HUES64 (cell line): ENCODE data around the gene RFWD3.
"Not testable (repeated sequence)": the region's sequence is repeated elsewhere in the genome, so short reads cannot be mapped to it uniquely, and the experiment has no call there.

Source experiments
- H3K27ac ChIP-seq: 2 replicates; pipeline ENCODE4 v1.7.0; 2013; ENCODE audit warnings: low read depth, low read length, inconsistent platforms
- H3K27me3 ChIP-seq: 2 replicates; pipeline ENCODE4 v1.6.1; 2013; ENCODE audit warnings: mild to moderate bottlenecking, low read length; ENCODE audit not compliant: insufficient read depth
- H3K36me3 ChIP-seq: 2 replicates; pipeline ENCODE4 v1.6.1; 2013; ENCODE audit warnings: mild to moderate bottlenecking, low read length; ENCODE audit not compliant: insufficient read depth
- H3K4me1 ChIP-seq: 2 replicates; pipeline ENCODE4 v1.6.1; 2013; ENCODE audit warnings: mild to moderate bottlenecking, low read length, moderate library complexity; ENCODE audit not compliant: insufficient read depth
- H3K4me3 ChIP-seq: 2 replicates; pipeline ENCODE4 v1.5.1; 2013; ENCODE audit warnings: mild to moderate bottlenecking, low read length, moderate library complexity
- H3K9ac ChIP-seq: 2 replicates; pipeline ENCODE4 v1.6.1; 2013; ENCODE audit warnings: mild to moderate bottlenecking, low read depth, low read length
- H3K9me3 ChIP-seq: 2 replicates; pipeline ENCODE4 v1.6.1; 2013; ENCODE audit warnings: low read depth, low read length; ENCODE audit not compliant: insufficient read depth
- WGBS: fragments of 150-250, 120-280 bp; methylation state at CpG from one replicate; pipeline ENCODE4 v1.1.7; 2013; ENCODE audit warnings: missing lambda C conversion rate; 5-methylcytosine and 5-hydroxymethylcytosine counted together

RFWD3 gene

GRCh38 chr16:74660383-74660782 is 6.3 kb downstream of the RFWD3 start:
- H3K4me1 ChIP-seq, result no peaks in the 10 kb centered on the region
- H3K9me3 ChIP-seq, result no peaks in the 10 kb centered on the region
- H3K27me3 ChIP-seq, result no peaks in the 10 kb centered on the region
- 92% methylated on average over 4 of the region's 4 CpGs for WGBS
- H3K9ac ChIP-seq, result no peak overlapping the region
- peaks cover 99% of the 10 kb centered on the region for H3K36me3 ChIP-seq
- H3K27ac ChIP-seq, result no peak overlapping the region
- H3K4me3 ChIP-seq, result no peak overlapping the region

DNA sequence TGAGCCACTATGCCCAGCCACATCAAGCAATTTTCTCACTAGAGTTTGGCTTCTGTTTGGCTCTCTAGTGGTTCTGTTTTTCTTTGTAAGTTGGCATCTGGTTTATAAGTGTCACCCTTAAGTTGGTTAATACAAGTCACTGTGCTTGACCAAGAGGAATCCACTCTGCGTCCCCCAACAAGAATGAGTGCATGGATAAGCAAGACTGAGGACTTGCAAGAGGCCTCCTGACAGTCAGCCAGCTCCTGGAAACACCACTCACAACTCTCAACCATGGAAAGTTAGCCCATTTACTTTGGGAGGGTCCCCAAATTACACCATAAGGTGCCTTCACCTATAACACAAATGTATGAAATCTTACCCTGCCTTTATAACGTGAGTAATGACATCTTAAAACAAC is 7.6 kb downstream of the RFWD3 start:
- no peak overlapping the region for H3K27ac ChIP-seq
- no peaks in the 10 kb centered on the region for H3K9me3 ChIP-seq
- 96% methylated on average over 2 of the region's 2 CpGs for WGBS
- no peaks in the 10 kb centered on the region for H3K27me3 ChIP-seq
- H3K4me1 ChIP-seq, result no peaks in the 10 kb centered on the region
- H3K9ac ChIP-seq, result no peak overlapping the region
- H3K36me3 ChIP-seq, result peaks cover 98% of the 10 kb centered on the region
- H3K4me3 ChIP-seq, result no peak overlapping the region

DNA sequence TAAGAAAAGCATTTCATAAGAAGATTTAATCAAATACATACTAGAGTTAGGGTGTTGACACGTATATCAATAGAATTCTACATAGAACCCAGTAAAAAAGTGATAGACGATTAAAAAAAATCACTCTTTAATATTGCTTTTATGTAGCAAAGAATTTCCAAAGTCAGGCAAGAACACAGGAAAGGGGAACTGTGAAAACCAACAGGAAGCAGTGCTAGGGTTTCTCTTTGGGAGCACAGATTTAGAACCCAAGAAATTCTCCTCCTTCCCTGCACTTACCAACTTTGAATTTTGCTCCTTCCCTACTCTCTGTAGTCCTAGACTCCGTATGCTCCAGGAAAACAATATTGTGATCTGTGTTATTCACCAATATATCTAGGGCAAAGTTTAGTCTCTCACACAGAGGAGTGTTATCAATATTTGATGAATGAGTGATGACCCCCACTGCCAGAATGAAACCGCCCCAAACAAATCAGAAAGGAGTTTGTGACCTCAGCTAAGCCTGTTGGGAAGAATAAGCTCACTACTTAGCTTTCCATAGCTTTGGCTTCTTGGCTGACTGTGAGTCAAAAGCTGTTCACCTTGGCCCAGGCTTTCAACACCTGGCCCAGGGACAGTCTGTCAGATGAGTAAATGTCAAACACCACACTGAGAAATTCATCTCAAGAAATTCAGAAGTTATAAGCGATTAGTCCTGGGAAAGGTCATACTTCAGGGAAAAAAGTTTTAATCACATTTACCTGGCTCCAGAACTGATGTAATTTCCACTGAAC is 8.6 kb downstream of the RFWD3 start:
- H3K36me3 ChIP-seq, result peaks cover 98% of the 10 kb centered on the region
- WGBS, result 81% methylated on average over 2 of the region's 5 CpGs
- no peak overlapping the region for H3K4me3 ChIP-seq

GRCh38 chr16:74654536-74655050 is 12.1 kb downstream of the RFWD3 start:
- Histone ChIP-seq H3K9ac (no peak overlapping the region), H3K27ac (no peak overlapping the region), H3K36me3 (peaks cover 98% of the 10 kb centered on the region), H3K9me3 (no peaks in the 10 kb centered on the region), H3K4me1 (no peaks in the 10 kb centered on the region), H3K4me3 (no peak overlapping the region), H3K27me3 (no peaks in the 10 kb centered on the region)
- whole genome bisulfite sequencing, result 86% methylated on average over 3 of the region's 3 CpGs

More for the DNA sequence above, 8.6 kb downstream of the RFWD3 start:
- H3K9me3 ChIP-seq, result no peaks in the 10 kb centered on the region
- no peaks in the 10 kb centered on the region for H3K4me1 ChIP-seq
- no peak overlapping the region for H3K27ac ChIP-seq
- no peak overlapping the region for H3K9ac ChIP-seq
- no peaks in the 10 kb centered on the region for H3K27me3 ChIP-seq

DNA sequence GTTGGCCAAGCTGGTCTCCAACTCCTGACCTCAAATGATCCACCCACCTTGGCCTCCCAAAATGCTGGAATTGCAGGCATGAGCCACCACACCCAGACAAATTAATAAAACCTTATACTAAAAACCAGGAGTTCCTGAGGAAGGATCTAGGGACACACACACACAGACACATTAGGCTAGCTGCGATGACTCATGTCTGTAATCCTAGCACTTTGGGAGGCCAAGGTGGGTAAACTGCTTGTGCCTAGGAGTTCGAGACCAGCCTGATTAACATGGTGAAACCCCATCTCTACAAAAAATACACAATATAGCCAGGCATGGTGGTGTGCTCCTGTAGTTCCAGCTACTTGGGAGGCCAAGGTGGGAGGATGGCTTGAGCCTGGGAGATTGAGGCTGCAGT is 13.8 kb downstream of the RFWD3 start:
- WGBS, result 95% methylated on average over 2 of the region's 2 CpGs
- peaks cover 98% of the 10 kb centered on the region for H3K36me3 ChIP-seq

DNA sequence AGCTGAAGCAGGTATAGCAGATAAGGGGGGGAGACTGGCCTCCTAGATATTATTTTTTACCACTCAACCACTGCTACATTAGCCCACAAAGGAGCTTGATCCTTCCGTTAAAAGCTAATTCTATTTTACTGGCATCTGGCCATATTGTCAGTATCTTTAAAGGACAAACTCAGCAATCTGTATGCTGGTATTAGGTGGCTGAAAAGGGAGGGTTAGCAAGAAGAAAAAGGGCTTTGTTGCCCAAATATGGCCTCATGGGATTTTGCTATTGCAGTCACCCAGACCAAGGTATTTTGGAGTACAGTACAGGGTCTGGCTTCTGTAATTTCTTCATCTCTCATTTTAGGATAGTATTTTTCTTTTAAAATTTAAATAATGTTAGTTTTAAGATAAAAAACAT is 14.4 kb downstream of the RFWD3 start:
- no peak overlapping the region for H3K27ac ChIP-seq
- H3K27me3 ChIP-seq, result no peaks in the 10 kb centered on the region
- no CpG with 5 or more reads among the region's 1 CpG for WGBS
- H3K9me3 ChIP-seq, result no peaks in the 10 kb centered on the region
- H3K4me1 ChIP-seq, result no peaks in the 10 kb centered on the region
- no peak overlapping the region for H3K4me3 ChIP-seq
- no peak overlapping the region for H3K9ac ChIP-seq
- peaks cover 98% of the 10 kb centered on the region for H3K36me3 ChIP-seq

More for the DNA sequence above, 13.8 kb downstream of the RFWD3 start:
- not testable (repeated sequence) for H3K9me3 ChIP-seq, H3K27ac ChIP-seq, H3K27me3 ChIP-seq, H3K4me3 ChIP-seq, H3K9ac ChIP-seq, H3K4me1 ChIP-seq

- H3K9me3 ChIP-seq, result no peaks in the 10 kb centered on the region
- no peak overlapping the region for H3K9ac ChIP-seq
- H3K27ac ChIP-seq, result no peak overlapping the region
- peaks cover 98% of the 10 kb centered on the region for H3K36me3 ChIP-seq
- WGBS, result 97% methylated on average over 2 of the region's 2 CpGs
- H3K4me1 ChIP-seq, result no peaks in the 10 kb centered on the region
- H3K4me3 ChIP-seq, result no peak overlapping the region
- no peaks in the 10 kb centered on the region for H3K27me3 ChIP-seq
These were observed 14.8 kb downstream of the RFWD3 start for GRCh38 chr16:74651841-74652240.

DNA sequence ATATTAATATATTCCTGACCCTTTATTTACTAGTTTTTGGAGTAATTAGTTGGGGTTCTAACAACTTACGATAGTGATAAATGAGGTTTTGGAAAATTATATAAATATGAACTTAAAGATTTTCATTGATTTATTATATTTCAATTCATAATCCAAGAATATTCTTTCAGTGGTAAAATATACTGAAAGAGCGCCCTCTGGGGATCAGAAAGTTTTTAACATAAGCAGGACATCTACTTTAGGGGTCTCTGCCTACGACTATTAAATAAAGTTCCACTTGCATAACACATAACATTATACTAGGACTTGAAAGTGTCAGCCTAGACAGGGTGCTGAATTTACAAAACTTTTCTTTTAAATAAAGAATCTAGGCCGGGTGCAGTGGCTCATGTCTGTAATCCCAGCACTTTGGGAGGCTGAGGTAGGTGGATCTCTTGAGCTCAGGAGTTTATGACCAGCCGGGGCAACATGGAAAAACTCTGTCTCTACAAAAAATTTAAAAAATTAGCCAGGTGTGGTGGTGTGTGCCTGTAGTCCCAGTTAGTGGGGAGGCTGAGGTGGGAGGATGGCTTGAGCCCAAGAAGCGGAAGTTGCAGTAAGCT is 15.6 kb downstream of the RFWD3 start:
- Histone ChIP-seq H3K4me1 (no peaks in the 10 kb centered on the region), H3K27me3 (no peaks in the 10 kb centered on the region), H3K9me3 (no peaks in the 10 kb centered on the region), H3K9ac (no peak overlapping the region), H3K27ac (no peak overlapping the region), H3K36me3 (peaks cover 96% of the 10 kb centered on the region), H3K4me3 (no peak overlapping the region)
- 90% methylated on average over 5 of the region's 6 CpGs for WGBS

- Histone ChIP-seq H3K9ac (no peak overlapping the region), H3K27ac (no peak overlapping the region), H3K36me3 (peaks cover 98% of the 10 kb centered on the region), H3K9me3 (no peaks in the 10 kb centered on the region), H3K4me3 (no peak overlapping the region), H3K4me1 (no peaks in the 10 kb centered on the region), H3K27me3 (no peaks in the 10 kb centered on the region)
- WGBS, result no CpG with 5 or more reads among the region's 1 CpG
These were observed 16.7 kb downstream of the RFWD3 start for GRCh38 chr16:74649839-74650504.

GRCh38 chr16:74641969-74642368 is 24.7 kb downstream of the RFWD3 start:
- H3K9ac ChIP-seq, result no peak overlapping the region
- H3K27ac ChIP-seq, result no peak overlapping the region
- no peaks in the 10 kb centered on the region for H3K9me3 ChIP-seq
- H3K4me1 ChIP-seq, result no peaks in the 10 kb centered on the region
- H3K27me3 ChIP-seq, result no peaks in the 10 kb centered on the region
- no peak overlapping the region for H3K4me3 ChIP-seq
- H3K36me3 ChIP-seq, result peaks cover 96% of the 10 kb centered on the region
- 97% methylated on average over 8 of the region's 8 CpGs for WGBS

GRCh38 chr16:74637742-74638453 is 28.8 kb downstream of the RFWD3 start:
- H3K27me3 ChIP-seq, result no peaks in the 10 kb centered on the region
- no peak overlapping the region for H3K9ac ChIP-seq
- WGBS, result 96% methylated on average over 7 of the region's 7 CpGs
- no peaks in the 10 kb centered on the region for H3K4me1 ChIP-seq
- H3K9me3 ChIP-seq, result no peaks in the 10 kb centered on the region
- no peak overlapping the region for H3K4me3 ChIP-seq
- no peak overlapping the region for H3K27ac ChIP-seq
- peaks cover 96% of the 10 kb centered on the region for H3K36me3 ChIP-seq
